ENCODE data around the gene CNNM3. TPM values are rescaled to one million over a fixed set of nuclear protein-coding genes. Genes with fewer than 3 reads are reported as not detected.

CNNM3 gene
- total and polyA plus RNA-seq, 4 donors: 7.2 to 31.4 (median 14.6) TPM

DNA sequence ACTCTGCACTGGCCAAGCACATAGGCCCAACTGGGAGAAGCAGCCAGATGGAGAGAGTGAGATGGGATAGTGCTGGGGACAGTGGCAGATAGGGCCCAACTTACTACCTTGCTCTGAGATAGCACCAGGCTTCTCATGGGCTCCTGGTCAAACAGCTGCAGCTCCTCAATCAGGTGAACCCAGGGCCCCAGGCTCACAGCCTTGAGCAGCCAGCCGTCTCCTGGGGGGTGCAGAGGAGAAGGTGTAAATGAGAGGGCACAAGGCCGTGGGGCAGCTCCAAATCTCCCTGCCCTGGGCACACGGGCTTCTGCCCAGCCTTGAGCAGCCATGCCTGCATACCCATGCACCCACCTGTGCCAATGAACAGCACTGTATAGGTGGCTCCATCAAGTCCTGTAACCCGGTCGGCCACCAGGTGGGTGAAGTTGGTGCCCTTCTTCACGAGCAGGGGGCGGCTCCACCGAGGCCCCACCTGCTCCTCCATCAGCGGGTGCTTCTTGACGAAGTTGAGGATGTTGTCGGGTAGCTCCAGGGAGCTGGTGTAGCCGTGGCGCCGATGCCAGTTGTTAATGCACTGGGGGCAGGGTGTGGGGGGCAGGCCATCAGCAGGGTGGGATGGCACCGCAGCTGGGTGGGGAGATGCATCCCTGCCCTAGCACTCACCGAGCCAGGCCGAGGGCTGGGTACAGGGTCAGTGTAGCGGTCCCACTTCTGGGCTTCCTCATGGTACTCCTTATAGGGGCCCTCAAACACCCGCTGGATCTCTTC is 47.7 kb downstream of the CNNM3 start:
- Histone ChIP-seq H3K9me3 (ENCODE audit: control insufficient read depth in 4 of 4, insufficient read depth in 3 of 4, low read length in 3 of 4) (no peaks in the 10 kb centered on the region), H3K4me1 (ENCODE audit: control insufficient read depth in 5 of 5, insufficient read depth in 5 of 5, low read length in 5 of 5) (peaks cover 0 to 26% (median 11%) of the 10 kb centered on the region in 5 donors), H3K4me3 (no peak overlapping the region), H3K27me3 (ENCODE audit: control insufficient read depth in 3 of 3, insufficient read depth in 3 of 3, low read length in 2 of 3) (no peaks in the 10 kb centered on the region), H3K36me3 (ENCODE audit: control insufficient read depth in 4 of 4, insufficient read depth in 4 of 4, low read length in 4 of 4) (peaks cover 0 to 56% (median 46%) of the 10 kb centered on the region in 4 donors), H3K27ac (ENCODE audit: low read depth in 1 of 2, low read length in 1 of 2) (no peak overlapping the region), H3K9ac (ENCODE audit: insufficient read depth in 1 of 2, low read length in 2 of 2) (no peak overlapping the region)
- DNase-seq: no peak
- no peak for TF ChIP-seq CTCF (IDR thresholded peaks at IDR 0.05; ENCODE audit: control extremely low read depth, extremely low read depth)
- WGBS, 2 donors: 87 to 95% methylated on average over 19 of the region's 19 CpGs
- ATAC-seq (ENCODE audit: insufficient read depth, low FRiP score): no peak

GRCh38 chr2:96864343-96865091 is 48.4 kb downstream of the CNNM3 start:
- H3K9me3 ChIP-seq (ENCODE audit: control insufficient read depth in 4 of 4, insufficient read depth in 3 of 4, low read length in 3 of 4): no peaks in the 10 kb centered on the region
- TF ChIP-seq CTCF (IDR thresholded peaks at IDR 0.05; ENCODE audit: control extremely low read depth, extremely low read depth): no peak
- peaks cover 0 to 19% (median 11%) of the 10 kb centered on the region in 5 donors for H3K4me1 ChIP-seq (ENCODE audit: control insufficient read depth in 5 of 5, insufficient read depth in 5 of 5, low read length in 5 of 5)
- H3K27ac ChIP-seq (ENCODE audit: low read depth in 1 of 2, low read length in 1 of 2): no peak overlapping the region
- H3K4me3 ChIP-seq: no peak overlapping the region
- no peaks in the 10 kb centered on the region for H3K27me3 ChIP-seq (ENCODE audit: control insufficient read depth in 3 of 3, insufficient read depth in 3 of 3, low read length in 2 of 3)
- ATAC-seq (ENCODE audit: insufficient read depth, low FRiP score) (no peak), DNase-seq (no peak)
- peaks cover 0 to 56% (median 46%) of the 10 kb centered on the region in 4 donors for H3K36me3 ChIP-seq (ENCODE audit: control insufficient read depth in 4 of 4, insufficient read depth in 4 of 4, low read length in 4 of 4)
- no peak overlapping the region for H3K9ac ChIP-seq (ENCODE audit: insufficient read depth in 1 of 2, low read length in 2 of 2)
- WGBS, 2 donors: 85 to 93% methylated on average over 25 of the region's 25 CpGs

- ATAC-seq (ENCODE audit: insufficient read depth, low FRiP score) (no peak), DNase-seq (no peak)
- Histone ChIP-seq H3K27ac (ENCODE audit: low read depth in 1 of 2, low read length in 1 of 2) (peak overlapping the region in 1 of 2 donors; percentile 17), H3K36me3 (ENCODE audit: control insufficient read depth in 4 of 4, insufficient read depth in 4 of 4, low read length in 4 of 4) (peaks cover 0 to 56% (median 43%) of the 10 kb centered on the region in 4 donors), H3K4me1 (ENCODE audit: control insufficient read depth in 5 of 5, insufficient read depth in 5 of 5, low read length in 5 of 5) (peaks cover 0 to 20% (median 11%) of the 10 kb centered on the region in 5 donors), H3K4me3 (no peak overlapping the region), H3K9me3 (ENCODE audit: control insufficient read depth in 4 of 4, insufficient read depth in 3 of 4, low read length in 3 of 4) (no peaks in the 10 kb centered on the region), H3K9ac (ENCODE audit: insufficient read depth in 1 of 2, low read length in 2 of 2) (no peak overlapping the region), H3K27me3 (ENCODE audit: control insufficient read depth in 3 of 3, insufficient read depth in 3 of 3, low read length in 2 of 3) (no peaks in the 10 kb centered on the region)
- WGBS, 2 donors: 85 to 90% methylated on average over 16 of the region's 16 CpGs
- no peak for TF ChIP-seq CTCF (IDR thresholded peaks at IDR 0.05; ENCODE audit: control extremely low read depth, extremely low read depth)
Measured at GRCh38 chr2:96865654-96866053, 49.6 kb downstream of the CNNM3 start.

Data from lung (tissue), 12 donors.